ENCODE results near the gene STEAP2.

DNA sequence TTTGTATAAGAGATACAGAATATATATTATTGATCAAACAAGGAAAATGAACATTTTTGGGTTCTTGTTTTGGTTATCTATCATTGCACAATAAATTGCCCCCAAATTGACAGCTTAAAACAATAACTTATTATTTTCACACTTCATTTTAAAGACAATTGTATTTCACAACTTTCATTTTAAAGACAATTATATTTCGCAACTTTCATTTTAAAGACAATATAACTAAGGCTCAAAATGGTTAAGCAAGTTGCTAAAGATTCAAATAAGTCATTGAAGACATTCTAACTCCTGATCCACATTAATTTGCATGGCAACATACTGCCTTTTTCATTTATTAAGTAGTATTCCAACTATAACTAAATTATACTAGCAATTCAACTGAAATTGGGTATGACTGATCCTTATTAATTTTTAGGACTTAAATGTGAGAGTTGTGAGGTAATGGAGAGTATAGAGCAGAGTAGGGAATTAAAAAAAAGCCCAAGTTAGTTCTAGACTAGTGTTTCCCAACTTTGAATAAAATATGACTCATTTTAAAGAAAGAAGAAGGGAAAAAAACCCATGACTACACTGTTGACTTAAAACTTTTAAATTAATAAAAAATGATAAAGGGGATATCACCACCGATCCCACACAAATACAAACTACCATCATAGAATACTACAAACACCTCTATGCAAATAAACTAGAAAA lies 9.9 kb upstream of the STEAP2 start:
- TF ChIP-seq, protein P1, sequence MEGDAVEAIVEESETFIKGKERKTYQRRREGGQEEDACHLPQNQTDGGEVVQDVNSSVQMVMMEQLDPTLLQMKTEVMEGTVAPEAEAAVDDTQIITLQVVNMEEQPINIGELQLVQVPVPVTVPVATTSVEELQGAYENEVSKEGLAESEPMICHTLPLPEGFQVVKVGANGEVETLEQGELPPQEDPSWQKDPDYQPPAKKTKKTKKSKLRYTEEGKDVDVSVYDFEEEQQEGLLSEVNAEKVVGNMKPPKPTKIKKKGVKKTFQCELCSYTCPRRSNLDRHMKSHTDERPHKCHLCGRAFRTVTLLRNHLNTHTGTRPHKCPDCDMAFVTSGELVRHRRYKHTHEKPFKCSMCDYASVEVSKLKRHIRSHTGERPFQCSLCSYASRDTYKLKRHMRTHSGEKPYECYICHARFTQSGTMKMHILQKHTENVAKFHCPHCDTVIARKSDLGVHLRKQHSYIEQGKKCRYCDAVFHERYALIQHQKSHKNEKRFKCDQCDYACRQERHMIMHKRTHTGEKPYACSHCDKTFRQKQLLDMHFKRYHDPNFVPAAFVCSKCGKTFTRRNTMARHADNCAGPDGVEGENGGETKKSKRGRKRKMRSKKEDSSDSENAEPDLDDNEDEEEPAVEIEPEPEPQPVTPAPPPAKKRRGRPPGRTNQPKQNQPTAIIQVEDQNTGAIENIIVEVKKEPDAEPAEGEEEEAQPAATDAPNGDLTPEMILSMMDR (IDR thresholded peaks at IDR 0.05; ENCODE audit: insufficient read depth, low read length, poor library complexity, severe bottlenecking) = no peak
- TF ChIP-seq EZH2phosphoT487 (conservative IDR thresholded peaks at IDR 0.05; ENCODE audit: low read length) = no peak

Data from SU-DHL-6 (cell line).